Mucosa of gallbladder (tissue), 1 donor: ENCODE results near the gene CAMSAP3. TPM values are rescaled to one million over a fixed set of nuclear protein-coding genes. Genes with fewer than 3 reads are reported as not detected.

Experiments
- DNase-seq: peaks from one replicate; pipeline ENCODE4 v3.0.0-alpha.2; 2020; ENCODE audit warnings: low spot score
- total RNA-seq: library from RNA; stranded (reverse); gene quantifications from one replicate; pipeline ENCODE4 v1.2.1, GENCODE V29; 2021
- donor health status: DM: no; HTN: no; CAD: no.

CAMSAP3 gene, protein sequence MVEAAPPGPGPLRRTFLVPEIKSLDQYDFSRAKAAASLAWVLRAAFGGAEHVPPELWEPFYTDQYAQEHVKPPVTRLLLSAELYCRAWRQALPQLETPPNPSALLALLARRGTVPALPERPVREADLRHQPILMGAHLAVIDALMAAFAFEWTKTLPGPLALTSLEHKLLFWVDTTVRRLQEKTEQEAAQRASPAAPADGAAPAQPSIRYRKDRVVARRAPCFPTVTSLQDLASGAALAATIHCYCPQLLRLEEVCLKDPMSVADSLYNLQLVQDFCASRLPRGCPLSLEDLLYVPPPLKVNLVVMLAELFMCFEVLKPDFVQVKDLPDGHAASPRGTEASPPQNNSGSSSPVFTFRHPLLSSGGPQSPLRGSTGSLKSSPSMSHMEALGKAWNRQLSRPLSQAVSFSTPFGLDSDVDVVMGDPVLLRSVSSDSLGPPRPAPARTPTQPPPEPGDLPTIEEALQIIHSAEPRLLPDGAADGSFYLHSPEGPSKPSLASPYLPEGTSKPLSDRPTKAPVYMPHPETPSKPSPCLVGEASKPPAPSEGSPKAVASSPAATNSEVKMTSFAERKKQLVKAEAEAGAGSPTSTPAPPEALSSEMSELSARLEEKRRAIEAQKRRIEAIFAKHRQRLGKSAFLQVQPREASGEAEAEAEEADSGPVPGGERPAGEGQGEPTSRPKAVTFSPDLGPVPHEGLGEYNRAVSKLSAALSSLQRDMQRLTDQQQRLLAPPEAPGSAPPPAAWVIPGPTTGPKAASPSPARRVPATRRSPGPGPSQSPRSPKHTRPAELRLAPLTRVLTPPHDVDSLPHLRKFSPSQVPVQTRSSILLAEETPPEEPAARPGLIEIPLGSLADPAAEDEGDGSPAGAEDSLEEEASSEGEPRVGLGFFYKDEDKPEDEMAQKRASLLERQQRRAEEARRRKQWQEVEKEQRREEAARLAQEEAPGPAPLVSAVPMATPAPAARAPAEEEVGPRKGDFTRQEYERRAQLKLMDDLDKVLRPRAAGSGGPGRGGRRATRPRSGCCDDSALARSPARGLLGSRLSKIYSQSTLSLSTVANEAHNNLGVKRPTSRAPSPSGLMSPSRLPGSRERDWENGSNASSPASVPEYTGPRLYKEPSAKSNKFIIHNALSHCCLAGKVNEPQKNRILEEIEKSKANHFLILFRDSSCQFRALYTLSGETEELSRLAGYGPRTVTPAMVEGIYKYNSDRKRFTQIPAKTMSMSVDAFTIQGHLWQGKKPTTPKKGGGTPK
- 61.3 TPM for total RNA-seq

DNA sequence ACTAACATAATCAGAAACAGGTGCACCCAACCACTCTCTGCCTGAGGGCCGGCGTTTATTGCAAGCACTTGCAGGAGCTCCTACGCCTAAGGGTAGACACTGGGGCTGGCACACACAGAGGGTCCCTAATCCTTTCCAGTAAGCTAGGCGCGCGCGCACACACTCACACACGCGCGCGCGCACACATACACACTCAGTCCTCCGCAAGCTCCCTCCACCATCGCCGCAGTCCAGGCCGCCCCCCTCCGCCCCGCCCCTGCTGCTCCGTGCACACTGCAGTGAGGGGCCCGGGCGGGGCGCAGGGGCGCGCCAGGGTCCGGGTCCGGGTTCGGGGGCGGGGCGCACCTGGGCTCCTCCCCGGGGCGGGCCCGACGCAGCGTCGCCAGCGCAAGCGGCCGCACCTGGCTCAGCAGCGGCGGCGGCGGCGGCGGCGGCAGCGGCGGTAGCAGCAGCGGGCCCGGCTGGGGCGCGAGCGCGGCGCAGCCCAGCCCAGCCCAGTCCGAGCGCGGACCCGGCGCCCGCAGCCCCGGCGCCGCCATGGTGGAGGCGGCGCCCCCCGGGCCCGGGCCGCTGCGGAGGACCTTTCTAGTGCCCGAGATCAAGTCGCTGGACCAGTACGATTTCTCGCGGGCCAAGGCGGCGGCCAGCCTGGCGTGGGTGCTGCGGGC, at the start of gene CAMSAP3:
Gene CAMSAP3, plus strand, starts transcription at position 398 of the 668 bp plus-strand sequence. Its CDS starts 140 bp downstream, at position 538.
- no peak for DNase-seq

DNA sequence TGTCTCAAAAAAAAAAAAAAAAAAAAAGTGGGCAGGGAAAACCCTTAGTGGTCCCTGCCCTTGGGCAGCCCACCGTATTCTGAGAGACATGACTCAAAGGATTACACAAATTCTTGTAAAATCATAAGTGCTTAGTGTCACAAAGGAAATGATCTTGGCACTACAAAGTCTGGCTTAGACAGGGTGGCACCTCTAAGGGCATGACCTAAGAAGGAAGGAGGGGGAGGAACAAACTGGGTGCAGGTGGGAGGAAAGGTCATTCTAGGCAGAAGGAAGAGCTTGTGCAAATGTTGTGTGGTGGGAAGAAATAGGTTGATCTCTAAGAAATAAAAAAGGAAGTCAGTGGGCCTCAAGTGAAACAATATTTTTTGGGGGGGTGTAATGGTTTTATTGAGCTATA, 49.8 kb upstream of the CAMSAP3 start:
- no peak for DNase-seq

DNA sequence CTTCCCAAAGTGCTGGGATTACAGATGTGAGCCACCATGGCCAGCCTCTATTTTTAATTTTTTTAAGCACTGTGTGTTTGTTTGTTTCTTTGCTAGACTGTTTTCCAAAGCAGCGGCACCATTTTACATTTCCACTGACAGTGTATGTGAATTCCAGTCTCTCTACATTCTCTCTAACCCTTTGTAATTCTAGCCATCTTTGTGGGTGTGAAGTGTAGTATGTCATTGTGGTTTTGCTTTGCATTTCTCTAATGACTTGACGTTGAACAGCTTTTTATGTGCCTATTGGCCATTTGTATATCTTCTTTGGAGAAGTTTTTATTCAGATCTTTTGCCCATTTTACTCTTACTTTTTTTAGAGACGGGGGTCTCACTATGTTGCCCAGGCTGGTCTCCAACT, 48.5 kb upstream of the CAMSAP3 start:
- no peak for DNase-seq

DNA sequence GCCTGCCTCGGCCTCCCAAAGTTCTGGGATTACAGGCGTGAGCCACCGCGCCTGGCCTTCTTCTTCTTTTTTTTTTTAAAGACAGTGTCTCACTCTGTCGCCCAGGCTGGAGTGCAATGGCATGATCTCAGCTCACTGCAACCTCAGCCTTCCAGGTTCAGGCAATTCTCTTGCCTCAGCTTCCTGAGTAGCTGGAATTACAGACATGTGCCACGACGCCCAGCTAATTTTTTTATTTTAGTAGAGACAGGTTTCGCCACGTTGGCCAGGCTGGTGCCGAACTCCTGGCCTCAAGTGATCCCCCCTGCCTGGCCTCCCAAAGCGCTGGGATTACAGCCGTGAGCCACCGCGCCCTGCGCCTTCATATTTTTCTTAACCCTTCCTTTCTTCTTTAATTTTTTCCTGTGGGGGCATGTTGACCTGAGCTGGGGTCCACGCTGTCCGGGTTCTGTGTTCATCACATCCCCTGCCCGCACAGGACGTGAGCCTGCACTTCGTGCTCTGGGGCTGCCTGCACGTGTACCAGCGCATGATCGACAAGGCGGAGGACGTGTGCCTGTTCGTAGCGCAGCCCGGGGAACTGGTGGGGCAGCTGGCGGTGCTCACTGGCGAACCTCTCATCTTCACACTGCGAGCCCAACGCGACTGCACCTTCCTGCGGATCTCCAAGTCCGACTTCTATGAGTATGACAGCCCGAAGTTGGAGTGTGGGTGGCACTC, 46.1 kb upstream of the CAMSAP3 start:
- DNase-seq, result no peak

DNA sequence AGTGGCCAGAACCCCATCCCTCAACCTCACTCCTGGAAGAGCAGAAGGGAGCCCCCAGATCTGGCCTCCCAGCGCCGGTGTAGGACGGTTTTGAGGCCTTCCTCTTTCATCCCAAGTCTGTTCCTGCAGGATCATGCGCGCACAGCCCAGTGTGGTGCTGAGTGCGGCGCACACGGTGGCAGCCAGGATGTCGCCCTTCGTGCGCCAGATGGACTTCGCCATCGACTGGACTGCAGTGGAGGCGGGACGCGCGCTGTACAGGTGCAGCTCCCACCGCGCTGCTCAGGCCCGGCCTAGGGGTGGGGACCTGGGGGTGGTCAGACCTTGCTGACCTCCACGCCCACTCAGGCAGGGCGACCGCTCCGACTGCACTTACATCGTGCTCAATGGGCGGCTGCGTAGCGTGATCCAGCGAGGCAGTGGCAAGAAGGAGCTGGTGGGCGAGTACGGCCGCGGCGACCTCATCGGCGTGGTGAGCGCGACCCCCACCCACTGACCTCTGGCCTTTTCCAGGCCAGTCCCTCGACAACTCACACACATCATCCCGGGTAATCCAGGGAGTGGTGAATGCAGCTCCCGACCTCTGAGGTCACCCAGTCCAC, 45.4 kb upstream of the CAMSAP3 start:
- DNase-seq, result no peak

DNA sequence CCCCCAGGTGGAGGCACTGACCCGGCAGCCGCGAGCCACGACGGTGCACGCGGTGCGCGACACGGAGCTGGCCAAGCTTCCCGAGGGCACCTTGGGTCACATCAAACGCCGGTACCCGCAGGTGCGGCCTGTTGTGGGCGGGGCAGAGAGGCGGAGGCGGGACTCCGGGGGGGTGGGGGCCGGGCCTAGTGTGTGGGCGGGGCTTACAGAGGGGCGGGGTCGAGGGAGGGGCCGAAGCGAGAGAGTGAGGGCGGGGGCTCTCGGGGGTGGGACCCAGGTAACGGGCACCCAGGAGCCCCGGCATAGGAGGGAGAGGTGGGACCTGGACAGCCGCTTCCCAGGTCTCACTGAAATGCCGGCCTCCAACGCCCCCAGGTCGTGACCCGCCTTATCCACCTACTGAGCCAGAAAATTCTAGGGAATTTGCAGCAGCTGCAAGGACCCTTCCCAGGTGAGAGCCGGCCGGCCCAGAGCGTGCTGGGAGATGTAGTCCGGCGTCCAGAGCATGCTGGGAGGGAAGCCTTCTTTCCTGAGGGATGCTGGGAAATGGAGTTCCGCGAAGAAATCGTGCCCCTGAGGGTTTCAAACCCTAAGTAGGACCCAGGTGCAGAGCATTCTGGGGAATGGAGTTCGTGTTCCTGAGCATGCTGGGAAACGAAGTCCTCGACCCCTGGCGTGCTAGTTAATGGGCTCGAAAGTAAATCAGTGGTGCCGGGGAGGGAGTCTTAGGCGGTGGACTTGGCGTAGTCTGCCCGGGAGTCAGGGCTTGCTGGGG, 44.5 kb upstream of the CAMSAP3 start:
- peak; percentile 77 for DNase-seq

DNA sequence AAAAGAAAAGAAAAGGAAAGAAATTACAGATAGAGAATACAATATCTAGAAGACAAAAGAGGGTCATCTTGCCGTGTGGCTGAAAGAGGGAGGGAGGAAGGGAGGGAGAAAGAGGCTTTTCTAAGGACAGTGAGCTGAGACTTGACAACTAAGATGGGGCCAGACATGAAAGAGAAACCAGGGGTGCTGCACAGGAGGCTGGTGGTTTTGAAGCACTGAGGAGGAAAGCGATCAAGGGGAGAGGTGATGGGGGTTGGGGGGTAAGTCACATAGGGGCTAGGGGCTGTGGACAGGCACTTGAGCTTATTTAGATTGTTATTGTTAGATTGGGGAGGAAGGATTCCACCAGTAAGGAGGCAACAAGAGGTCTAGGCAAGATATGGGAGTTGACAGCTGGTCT, 42.9 kb upstream of the CAMSAP3 start:
- no peak for DNase-seq

DNA sequence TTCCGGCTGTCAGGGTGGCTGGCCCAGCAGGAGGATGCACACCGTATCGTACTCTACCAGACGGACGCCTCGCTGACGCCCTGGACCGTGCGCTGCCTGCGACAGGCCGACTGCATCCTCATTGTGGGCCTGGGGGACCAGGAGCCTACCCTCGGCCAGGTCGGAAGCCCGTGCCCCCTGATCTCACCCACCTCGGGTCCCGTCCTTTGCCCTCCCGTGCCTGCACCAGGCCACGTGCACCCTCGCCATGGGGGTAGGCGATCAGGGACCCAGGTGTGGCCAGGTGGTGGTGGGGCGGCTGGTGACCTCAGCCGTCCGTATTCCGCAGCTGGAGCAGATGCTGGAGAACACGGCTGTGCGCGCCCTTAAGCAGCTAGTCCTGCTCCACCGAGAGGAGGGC, 41.1 kb upstream of the CAMSAP3 start:
- no peak for DNase-seq

DNA sequence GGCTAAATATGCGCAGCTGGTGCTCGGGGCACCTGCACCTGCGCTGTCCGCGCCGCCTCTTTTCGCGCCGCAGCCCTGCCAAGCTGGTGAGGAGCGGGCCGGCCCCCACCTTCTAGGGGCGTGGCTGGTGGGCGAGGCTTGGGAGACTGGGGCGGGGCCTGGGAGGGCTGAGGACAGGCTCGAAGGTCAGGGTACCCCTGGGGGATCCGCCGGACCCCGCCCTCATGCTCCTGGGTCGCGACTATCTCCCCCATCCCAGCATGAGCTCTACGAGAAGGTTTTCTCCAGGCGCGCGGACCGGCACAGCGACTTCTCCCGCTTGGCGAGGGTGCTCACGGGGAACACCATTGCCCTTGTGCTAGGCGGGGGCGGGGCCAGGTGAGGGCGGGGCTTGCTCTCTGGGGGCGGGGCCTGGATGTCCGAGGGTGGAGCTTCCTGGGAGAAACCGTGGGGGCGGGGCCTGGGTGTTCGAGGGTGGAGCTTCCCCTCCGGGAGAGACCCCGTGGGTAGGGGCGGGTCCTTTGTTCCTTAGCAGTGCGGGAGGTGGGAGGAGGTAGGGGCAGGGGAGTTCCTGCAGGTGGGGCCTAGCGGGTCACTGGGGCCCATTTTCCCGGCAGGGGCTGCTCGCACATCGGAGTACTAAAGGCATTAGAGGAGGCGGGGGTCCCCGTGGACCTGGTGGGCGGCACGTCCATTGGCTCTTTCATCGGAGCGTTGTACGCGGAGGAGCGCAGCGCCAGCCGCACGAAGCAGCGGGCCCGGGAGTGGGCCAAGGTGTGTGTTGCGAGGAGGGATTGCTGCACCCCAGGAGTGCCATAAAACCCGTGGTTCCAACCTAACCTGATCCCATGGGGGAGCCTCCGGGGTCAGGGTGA, 40.4 kb upstream of the CAMSAP3 start:
- no peak for DNase-seq

DNA sequence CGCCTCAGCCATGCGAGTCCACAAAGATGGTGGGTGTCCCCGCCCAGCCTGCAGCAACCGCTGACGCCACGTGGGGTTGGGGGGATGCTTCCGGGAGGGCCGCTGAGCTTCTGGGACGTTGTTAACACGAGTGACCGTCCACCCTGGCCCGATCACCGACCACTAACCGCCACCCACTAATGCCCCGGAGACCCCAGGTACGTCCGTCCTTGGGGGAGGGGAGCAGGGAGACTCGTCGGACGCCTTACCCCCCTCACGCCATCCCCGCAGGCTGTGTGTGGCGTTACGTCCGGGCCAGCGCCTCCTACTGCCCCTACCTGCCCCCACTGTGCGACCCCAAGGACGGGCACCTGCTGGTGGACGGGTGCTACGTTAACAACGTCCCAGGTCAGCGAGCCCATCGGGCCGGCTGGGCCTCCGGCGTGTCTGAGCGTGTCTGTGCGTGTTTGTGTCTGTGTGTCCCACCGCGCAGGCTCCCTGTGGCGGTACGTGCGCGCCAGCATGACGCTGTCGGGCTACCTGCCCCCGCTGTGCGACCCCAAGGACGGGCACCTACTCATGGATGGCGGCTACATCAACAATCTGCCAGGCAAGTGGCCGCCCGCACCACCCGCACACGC, 38.9 kb upstream of the CAMSAP3 start:
- no peak for DNase-seq

DNA sequence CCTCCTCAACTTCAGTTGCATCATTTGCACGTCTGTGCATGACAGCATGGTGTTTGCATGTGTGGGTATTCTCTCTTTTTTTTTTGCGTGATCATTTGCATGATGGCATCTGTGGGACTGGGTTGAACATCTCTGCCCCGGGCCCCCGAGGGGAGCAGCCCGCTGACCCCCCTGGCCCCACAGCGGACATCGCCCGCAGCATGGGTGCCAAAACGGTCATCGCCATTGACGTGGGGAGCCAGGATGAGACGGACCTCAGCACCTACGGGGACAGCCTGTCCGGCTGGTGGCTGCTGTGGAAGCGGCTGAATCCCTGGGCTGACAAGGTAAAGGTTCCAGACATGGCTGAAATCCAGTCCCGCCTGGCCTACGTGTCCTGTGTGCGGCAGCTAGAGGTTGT, 37.0 kb upstream of the CAMSAP3 start:
- no peak for DNase-seq

DNA sequence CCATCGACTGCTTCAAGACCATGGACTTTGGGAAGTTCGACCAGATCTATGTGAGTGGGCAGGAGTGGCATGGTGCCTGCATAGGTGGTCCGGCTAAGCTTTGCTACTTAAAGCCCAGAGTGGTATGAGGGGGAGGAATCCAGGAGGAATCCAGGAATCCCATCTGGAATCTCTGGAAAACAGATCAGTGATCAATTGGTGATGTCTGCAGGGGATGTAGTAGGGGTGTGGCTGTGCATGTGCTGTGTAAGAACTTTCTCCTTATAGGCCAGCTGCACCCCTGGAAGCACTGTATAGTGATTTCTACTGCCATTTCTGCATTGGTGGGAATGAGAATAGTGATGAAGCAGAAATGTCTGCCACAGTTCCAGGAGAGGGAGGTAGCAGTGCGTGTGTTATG, 36.6 kb upstream of the CAMSAP3 start:
- DNase-seq, result no peak

DNA sequence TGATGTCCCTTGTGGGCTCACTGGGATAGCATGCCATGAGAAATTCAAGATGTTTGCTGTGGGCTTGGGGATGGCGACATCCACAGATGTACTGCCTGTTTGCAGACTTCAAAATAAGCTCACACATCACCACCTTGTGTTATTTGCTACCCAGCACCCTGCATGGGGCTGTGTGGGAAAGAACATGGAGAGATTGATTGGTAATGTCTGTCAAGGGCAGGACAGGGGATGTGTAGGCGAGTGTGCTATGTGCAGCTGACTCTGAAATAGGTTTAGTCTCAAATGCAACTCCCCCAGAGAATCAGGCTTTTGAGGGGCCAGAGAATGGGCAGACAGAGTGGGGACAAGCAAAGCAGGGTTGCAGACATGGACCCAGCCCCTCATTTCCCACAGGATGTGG, 35.4 kb upstream of the CAMSAP3 start:
- no peak for DNase-seq

DNA sequence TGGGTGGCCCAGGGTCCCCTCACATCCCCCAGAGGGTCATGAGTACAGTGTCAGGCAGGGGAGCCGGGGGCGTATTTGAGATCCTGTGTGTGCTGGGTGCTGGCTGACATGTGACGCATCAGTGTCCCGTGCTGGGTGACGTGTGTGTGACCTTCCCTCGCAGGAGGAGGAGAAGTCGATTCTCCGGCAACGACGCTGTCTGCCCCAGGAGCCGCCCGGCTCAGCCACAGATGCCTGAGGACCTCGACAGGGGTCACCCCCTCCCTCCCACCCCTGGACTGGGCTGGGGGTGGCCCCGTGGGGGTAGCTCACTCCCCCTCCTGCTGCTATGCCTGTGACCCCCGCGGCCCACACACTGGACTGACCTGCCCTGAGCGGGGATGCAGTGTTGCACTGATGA, 34.3 kb upstream of the CAMSAP3 start:
- DNase-seq, result no peak

DNA sequence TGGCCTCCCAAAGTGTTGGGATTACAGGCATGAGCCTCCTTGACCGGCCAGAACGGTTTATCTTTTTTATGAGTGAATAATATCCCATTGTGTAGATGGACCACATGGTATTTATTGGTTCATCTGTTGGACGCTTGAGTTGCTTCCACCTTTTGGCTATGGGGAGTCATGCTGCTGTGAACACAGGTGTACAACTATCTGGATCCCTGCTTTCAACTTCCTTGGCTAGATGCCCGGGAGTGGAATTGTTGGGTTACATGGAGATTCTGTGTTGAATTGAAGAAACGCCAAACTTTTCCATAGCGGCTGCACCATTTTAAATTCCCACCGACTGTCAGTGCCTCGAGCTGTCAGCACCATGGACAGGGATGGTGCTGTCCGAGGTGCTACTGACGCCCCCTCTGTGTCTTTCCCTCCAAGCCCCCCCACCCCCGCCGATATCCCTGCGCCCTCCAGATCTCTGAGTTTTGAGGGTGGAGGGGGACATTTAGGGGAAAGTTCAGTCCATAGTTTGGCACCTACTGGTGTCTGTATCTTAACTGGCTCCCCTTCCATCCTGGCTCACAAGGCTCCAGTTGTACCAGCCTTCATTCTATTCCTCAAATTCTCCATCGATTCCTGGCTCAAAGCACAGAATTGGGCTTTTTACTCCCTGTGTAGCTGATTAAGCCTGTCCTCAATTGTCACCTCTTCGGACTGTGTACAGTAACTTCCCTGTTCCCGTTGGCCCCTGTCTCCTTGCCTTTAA, 32.8 kb upstream of the CAMSAP3 start:
- no peak for DNase-seq

DNA sequence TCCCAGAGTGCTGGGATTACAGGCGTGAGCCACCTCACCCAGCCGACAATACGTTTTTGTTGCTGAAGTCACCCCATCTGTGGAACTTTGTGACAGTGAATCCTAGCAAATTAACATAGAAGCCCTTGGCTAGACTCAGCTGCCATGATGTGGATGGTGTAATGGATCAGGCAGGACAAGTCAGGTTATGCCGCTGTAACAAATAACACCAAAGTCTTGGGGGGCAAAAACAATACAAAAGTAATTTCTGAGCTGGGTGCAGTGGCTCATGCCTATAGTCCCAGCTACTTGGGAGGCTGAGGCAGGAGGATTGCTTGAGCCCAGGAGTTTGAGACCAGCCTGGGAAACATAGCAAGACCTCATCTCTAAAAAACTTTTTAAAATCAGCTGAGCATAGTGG, 30.8 kb upstream of the CAMSAP3 start:
- DNase-seq, result no peak

DNA sequence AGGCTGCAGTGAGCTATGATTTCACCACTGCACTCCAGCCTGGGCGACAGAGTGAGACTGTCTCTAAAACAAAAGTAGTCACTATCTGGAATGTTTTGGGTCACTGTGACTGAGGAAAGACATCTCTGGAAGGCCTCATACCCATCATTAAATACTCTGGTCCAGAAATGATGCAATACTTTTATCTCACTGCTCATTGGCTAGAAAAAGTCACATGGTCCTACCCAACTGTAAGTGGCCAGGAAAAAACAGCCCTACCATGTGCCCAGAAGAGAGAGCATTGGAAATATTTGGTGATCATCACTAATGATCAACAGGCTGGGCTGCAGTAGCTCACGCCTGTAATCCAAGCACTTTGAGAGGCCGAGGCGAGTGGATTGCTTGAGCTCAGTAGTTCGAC, 30.3 kb upstream of the CAMSAP3 start:
- no peak for DNase-seq

DNA sequence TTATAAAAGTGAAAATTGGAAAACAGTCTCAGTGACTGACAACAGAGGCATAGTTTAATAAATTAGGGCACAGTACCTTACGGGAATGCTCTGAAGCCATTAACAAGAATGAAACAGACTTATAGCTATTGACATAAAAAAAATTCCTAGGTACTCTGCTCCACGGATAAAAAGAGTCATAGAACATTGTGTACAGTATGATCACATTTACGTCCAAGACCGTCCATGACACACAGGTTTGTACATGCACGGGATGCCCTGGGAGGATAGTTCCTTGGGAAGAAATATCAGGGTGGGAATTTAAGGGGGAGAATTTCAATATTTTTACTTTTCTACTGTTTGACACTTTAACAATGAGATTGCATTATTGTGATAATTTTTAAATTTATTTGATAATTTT, 24.9 kb upstream of the CAMSAP3 start:
- DNase-seq, result no peak
